Measurements from ENCODE around the gene ATP7A.

Gene ATP7A

GRCh38 chrX:77945910-77946545, 35.5 kb downstream of the ATP7A start:
- DNase-seq (ENCODE audit: low read depth) = no peak

- DNase-seq (ENCODE audit: low read depth) = no peak
These were observed 36.1 kb downstream of the ATP7A start for GRCh38 chrX:77946571-77946970.

- DNase-seq (ENCODE audit: low read depth) = no peak
These were observed 39.3 kb downstream of the ATP7A start for GRCh38 chrX:77949840-77950239.

GRCh38 chrX:77952173-77952572, 41.7 kb downstream of the ATP7A start:
- DNase-seq (ENCODE audit: low read depth) = no peak

- no peak for DNase-seq (ENCODE audit: low read depth)
These were observed 42.8 kb downstream of the ATP7A start for GRCh38 chrX:77953302-77953701.

- no peak for DNase-seq (ENCODE audit: low read depth)
These were observed 43.2 kb downstream of the ATP7A start for GRCh38 chrX:77953708-77954107.

- no peak for DNase-seq (ENCODE audit: low read depth)
These were observed 50.1 kb downstream of the ATP7A start for GRCh38 chrX:77960567-77960966.

- no peak for DNase-seq (ENCODE audit: low read depth)
These were observed 50.6 kb downstream of the ATP7A start for GRCh38 chrX:77961063-77961462.

- peak; percentile 0 for DNase-seq (ENCODE audit: low read depth)
These were observed 51.8 kb downstream of the ATP7A start for GRCh38 chrX:77962068-77962902.

GRCh38 chrX:77966361-77966760, 55.9 kb downstream of the ATP7A start:
- DNase-seq (ENCODE audit: low read depth) = no peak

GRCh38 chrX:77967631-77968030, 57.1 kb downstream of the ATP7A start:
- DNase-seq (ENCODE audit: low read depth) = no peak

- DNase-seq (ENCODE audit: low read depth) = no peak
These were observed 59.0 kb downstream of the ATP7A start, which contains the start of gene PGAM4 for GRCh38 chrX:77969538-77969937. Gene PGAM4 (minus strand): TSS chrX:77969638. CDS start chrX:77969638, 0 bp downstream.

GRCh38 chrX:77975755-77976154, 65.3 kb downstream of the ATP7A start:
- DNase-seq (ENCODE audit: low read depth) = no peak

- DNase-seq (ENCODE audit: low read depth) = no peak
These were observed 66.6 kb downstream of the ATP7A start for GRCh38 chrX:77977095-77977494.

GRCh38 chrX:77977518-77977917, 67.0 kb downstream of the ATP7A start:
- no peak for DNase-seq (ENCODE audit: low read depth)

- DNase-seq (ENCODE audit: low read depth) = no peak
These were observed 69.4 kb downstream of the ATP7A start for GRCh38 chrX:77979870-77980269.

GRCh38 chrX:78011846-78012245, 101.4 kb downstream of the ATP7A start:
- DNase-seq (ENCODE audit: low read depth) = no peak

GRCh38 chrX:78019586-78020483, 109.3 kb downstream of the ATP7A start:
- DNase-seq (ENCODE audit: low read depth) = no peak

GRCh38 chrX:78024349-78025059, 114.0 kb downstream of the ATP7A start:
- DNase-seq (ENCODE audit: low read depth) = no peak

- DNase-seq (ENCODE audit: low read depth) = no peak
These were observed 117.3 kb downstream of the ATP7A start for GRCh38 chrX:78027798-78028197.

GRCh38 chrX:78029663-78030062, 119.2 kb downstream of the ATP7A start:
- DNase-seq (ENCODE audit: low read depth) = no peak

- no peak for DNase-seq (ENCODE audit: low read depth)
These were observed 124.6 kb downstream of the ATP7A start for GRCh38 chrX:78035061-78035460.
